ENCODE results near the gene ZNRF3.
"Not testable (repeated sequence)": the region's sequence is repeated elsewhere in the genome, so short reads cannot be mapped to it uniquely, and the experiment has no call there.

ZNRF3 gene

GRCh38 chr22:29072979-29073617, 189.7 kb downstream of the ZNRF3 start, which contains the start of gene KREMEN1:
KREMEN1 (plus strand) TSS chr22:29073035; CDS start chr22:29073131, 96 bp downstream.
- DNase-seq, result no peak

- peak; percentile 66 for DNase-seq
Observed at GRCh38 chr22:29073618-29074275, 190.4 kb downstream of the ZNRF3 start.

GRCh38 chr22:29074276-29074772, 191.0 kb downstream of the ZNRF3 start:
- no peak for DNase-seq

GRCh38 chr22:29078036-29078868, 194.9 kb downstream of the ZNRF3 start:
- no peak for DNase-seq

- no peak for DNase-seq
Observed at GRCh38 chr22:29078869-29079207, 195.5 kb downstream of the ZNRF3 start.

- DNase-seq, result no peak
Observed at GRCh38 chr22:29079218-29079901, 196.0 kb downstream of the ZNRF3 start.

- no peak for DNase-seq
Observed at GRCh38 chr22:29080106-29080975, 197.0 kb downstream of the ZNRF3 start.

GRCh38 chr22:29081517-29082236, 198.3 kb downstream of the ZNRF3 start:
- no peak for DNase-seq

- no peak for DNase-seq
Observed at GRCh38 chr22:29082826-29083545, 199.6 kb downstream of the ZNRF3 start.

GRCh38 chr22:29083576-29083932, 200.2 kb downstream of the ZNRF3 start:
- DNase-seq, result not testable (repeated sequence)

- DNase-seq, result no peak
Observed at GRCh38 chr22:29083933-29084591, 200.7 kb downstream of the ZNRF3 start.

- DNase-seq, result no peak
Observed at GRCh38 chr22:29087012-29087411, 203.6 kb downstream of the ZNRF3 start.

- DNase-seq, result no peak
Observed at GRCh38 chr22:29088809-29089208, 205.4 kb downstream of the ZNRF3 start.

- no peak for DNase-seq
Observed at GRCh38 chr22:29089507-29089906, 206.1 kb downstream of the ZNRF3 start.

GRCh38 chr22:29090039-29090438, 206.7 kb downstream of the ZNRF3 start:
- DNase-seq, result no peak

- DNase-seq, result no peak
Observed at GRCh38 chr22:29092243-29092642, 208.9 kb downstream of the ZNRF3 start.

- DNase-seq, result no peak
Observed at GRCh38 chr22:29093030-29093429, 209.7 kb downstream of the ZNRF3 start.

- no peak for DNase-seq
Observed at GRCh38 chr22:29093501-29094300, 210.3 kb downstream of the ZNRF3 start.

- DNase-seq, result no peak
Observed at GRCh38 chr22:29095459-29095858, 212.1 kb downstream of the ZNRF3 start.
